Mesothelial cell of epicardium (in vitro differentiated cells): ENCODE results near the gene RAB36. TPM values are rescaled to one million over a fixed set of nuclear protein-coding genes. Genes with fewer than 3 reads are reported as not detected.
"Not testable (repeated sequence)": the region's sequence is repeated elsewhere in the genome, so short reads cannot be mapped to it uniquely, and the experiment has no call there.

Experiments used
- DNase-seq, 2 experiments: peaks; one replicate each; pipeline ENCODE4 v3.0.0; 2021; ENCODE audit warnings: low spot score in 2 of 2; ENCODE audit not compliant: unreplicated experiment in 2 of 2
- H3K27ac Mint-ChIP-seq: 2 replicates; pipeline ENCODE4 v1.8.0; 2021; ENCODE audit warnings: mixed read lengths
- H3K27me3 Mint-ChIP-seq: 2 replicates; pipeline ENCODE4 v1.8.0; 2021; ENCODE audit warnings: low read depth, mixed read lengths
- H3K36me3 Mint-ChIP-seq: 2 replicates; pipeline ENCODE4 v1.8.0; 2021; ENCODE audit warnings: mixed read lengths
- H3K4me1 Mint-ChIP-seq: 2 replicates; pipeline ENCODE4 v1.8.0; 2021; ENCODE audit warnings: mixed read lengths
- H3K4me3 Mint-ChIP-seq: 2 replicates; pipeline ENCODE4 v1.8.0; 2021; ENCODE audit warnings: mild to moderate bottlenecking, moderate library complexity, mixed read lengths
- H3K9me3 Mint-ChIP-seq: 2 replicates; pipeline ENCODE4 v1.8.0; 2021; ENCODE audit warnings: mixed read lengths
- total RNA-seq: library from RNA; stranded (reverse); gene quantifications from 3 replicates; pipeline ENCODE4 v1.2.1, GENCODE V29; 2021
- TF ChIP-seq, protein P1 (sequence below): fragments of 200-600 bp; sonication (generic); IDR thresholded peaks from one replicate; pipeline ENCODE4 v1.5.0; 2021; ENCODE audit warnings: antibody characterized with exemption; ENCODE audit not compliant: unreplicated experiment

The RAB36 gene
- total RNA-seq, 1 donor from 2014 or later = 6.4 TPM

GRCh38 chr22:23129149-23129548 is 16.1 kb upstream of the RAB36 start:
- Mint-ChIP-seq H3K4me1 (peaks cover 4% of the 10 kb centered on the region), H3K4me3 (no peak overlapping the region), H3K36me3 (no peaks in the 10 kb centered on the region), H3K27ac (no peak overlapping the region), H3K27me3 (peaks cover 2% of the 10 kb centered on the region), H3K9me3 (no peaks in the 10 kb centered on the region)
- no peak for DNase-seq
- TF ChIP-seq, protein P1, sequence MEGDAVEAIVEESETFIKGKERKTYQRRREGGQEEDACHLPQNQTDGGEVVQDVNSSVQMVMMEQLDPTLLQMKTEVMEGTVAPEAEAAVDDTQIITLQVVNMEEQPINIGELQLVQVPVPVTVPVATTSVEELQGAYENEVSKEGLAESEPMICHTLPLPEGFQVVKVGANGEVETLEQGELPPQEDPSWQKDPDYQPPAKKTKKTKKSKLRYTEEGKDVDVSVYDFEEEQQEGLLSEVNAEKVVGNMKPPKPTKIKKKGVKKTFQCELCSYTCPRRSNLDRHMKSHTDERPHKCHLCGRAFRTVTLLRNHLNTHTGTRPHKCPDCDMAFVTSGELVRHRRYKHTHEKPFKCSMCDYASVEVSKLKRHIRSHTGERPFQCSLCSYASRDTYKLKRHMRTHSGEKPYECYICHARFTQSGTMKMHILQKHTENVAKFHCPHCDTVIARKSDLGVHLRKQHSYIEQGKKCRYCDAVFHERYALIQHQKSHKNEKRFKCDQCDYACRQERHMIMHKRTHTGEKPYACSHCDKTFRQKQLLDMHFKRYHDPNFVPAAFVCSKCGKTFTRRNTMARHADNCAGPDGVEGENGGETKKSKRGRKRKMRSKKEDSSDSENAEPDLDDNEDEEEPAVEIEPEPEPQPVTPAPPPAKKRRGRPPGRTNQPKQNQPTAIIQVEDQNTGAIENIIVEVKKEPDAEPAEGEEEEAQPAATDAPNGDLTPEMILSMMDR = no peak

- Mint-ChIP-seq H3K9me3 (no peaks in the 10 kb centered on the region), H3K27me3 (peaks cover 2% of the 10 kb centered on the region), H3K4me1 (peaks cover 4% of the 10 kb centered on the region), H3K36me3 (no peaks in the 10 kb centered on the region), H3K4me3 (no peak overlapping the region), H3K27ac (no peak overlapping the region)
- TF ChIP-seq, protein P1 = no peak
- no peak for DNase-seq
Observed at GRCh38 chr22:23130697-23131096, 14.6 kb upstream of the RAB36 start.

- Mint-ChIP-seq H3K9me3 (no peaks in the 10 kb centered on the region), H3K27me3 (peaks cover 2% of the 10 kb centered on the region), H3K4me1 (peaks cover 4% of the 10 kb centered on the region), H3K27ac (no peak overlapping the region), H3K36me3 (no peaks in the 10 kb centered on the region), H3K4me3 (no peak overlapping the region)
- TF ChIP-seq, protein P1 = no peak
- DNase-seq = no peak
Observed at GRCh38 chr22:23131931-23132330, 13.3 kb upstream of the RAB36 start.

DNA sequence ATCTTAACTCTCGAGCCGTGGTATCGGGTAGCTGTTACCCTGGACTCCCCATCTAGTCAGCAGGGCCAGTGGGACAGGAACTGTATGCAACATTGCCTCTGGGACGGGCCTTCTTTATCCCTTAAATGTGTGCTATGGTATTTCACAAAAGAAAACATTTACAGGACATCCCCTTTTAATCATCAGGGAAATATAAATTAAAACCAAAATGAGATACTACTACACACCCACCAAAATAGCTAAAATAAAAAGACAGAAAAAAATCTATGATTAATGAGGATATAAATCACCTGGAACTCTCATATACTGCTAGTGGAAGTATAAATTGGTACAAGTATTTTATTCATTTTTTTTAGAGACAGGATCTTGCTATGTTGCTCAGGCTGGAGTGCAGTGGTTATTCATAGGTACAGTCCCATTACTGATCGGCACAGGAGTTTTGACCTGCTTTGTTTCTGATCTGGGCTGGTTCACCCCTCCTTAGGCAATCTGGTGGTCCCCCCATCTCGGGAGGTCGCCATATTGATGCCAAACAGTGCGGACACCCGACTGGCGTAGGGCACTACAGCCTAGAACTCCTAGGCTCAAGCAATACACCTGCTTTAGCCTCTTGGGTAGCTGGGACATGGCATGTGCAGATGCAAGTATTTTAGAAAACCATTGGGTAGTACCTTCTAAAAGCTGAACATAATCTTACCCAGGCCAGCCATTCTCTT is 12.7 kb upstream of the RAB36 start:
- H3K27me3 Mint-ChIP-seq = peaks cover 2% of the 10 kb centered on the region
- no peak overlapping the region for H3K27ac Mint-ChIP-seq
- H3K36me3 Mint-ChIP-seq = no peaks in the 10 kb centered on the region
- peaks cover 4% of the 10 kb centered on the region for H3K4me1 Mint-ChIP-seq
- TF ChIP-seq, protein P1 = no peak
- DNase-seq = no peak
- no peak overlapping the region for H3K4me3 Mint-ChIP-seq
- H3K9me3 Mint-ChIP-seq = no peaks in the 10 kb centered on the region

GRCh38 chr22:23133922-23134321 is 11.4 kb upstream of the RAB36 start:
- Mint-ChIP-seq H3K36me3 (no peaks in the 10 kb centered on the region), H3K27ac (no peak overlapping the region), H3K4me1 (peaks cover 7% of the 10 kb centered on the region), H3K4me3 (no peak overlapping the region), H3K9me3 (no peaks in the 10 kb centered on the region), H3K27me3 (peaks cover 2% of the 10 kb centered on the region)
- TF ChIP-seq, protein P1 = no peak
- DNase-seq = no peak

GRCh38 chr22:23136991-23137390 is 8.3 kb upstream of the RAB36 start:
- H3K27ac Mint-ChIP-seq, H3K9me3 Mint-ChIP-seq, H3K27me3 Mint-ChIP-seq, H3K4me3 Mint-ChIP-seq, DNase-seq, H3K36me3 Mint-ChIP-seq: not testable (repeated sequence)
- peaks cover 13% of the 10 kb centered on the region for H3K4me1 Mint-ChIP-seq
